ENCODE measurements around the gene CIRBP. TPM values are rescaled to one million over a fixed set of nuclear protein-coding genes. Genes with fewer than 3 reads are reported as not detected.

CIRBP gene
- total RNA-seq, 1 experiment from 2014 or later = 115 TPM

DNA sequence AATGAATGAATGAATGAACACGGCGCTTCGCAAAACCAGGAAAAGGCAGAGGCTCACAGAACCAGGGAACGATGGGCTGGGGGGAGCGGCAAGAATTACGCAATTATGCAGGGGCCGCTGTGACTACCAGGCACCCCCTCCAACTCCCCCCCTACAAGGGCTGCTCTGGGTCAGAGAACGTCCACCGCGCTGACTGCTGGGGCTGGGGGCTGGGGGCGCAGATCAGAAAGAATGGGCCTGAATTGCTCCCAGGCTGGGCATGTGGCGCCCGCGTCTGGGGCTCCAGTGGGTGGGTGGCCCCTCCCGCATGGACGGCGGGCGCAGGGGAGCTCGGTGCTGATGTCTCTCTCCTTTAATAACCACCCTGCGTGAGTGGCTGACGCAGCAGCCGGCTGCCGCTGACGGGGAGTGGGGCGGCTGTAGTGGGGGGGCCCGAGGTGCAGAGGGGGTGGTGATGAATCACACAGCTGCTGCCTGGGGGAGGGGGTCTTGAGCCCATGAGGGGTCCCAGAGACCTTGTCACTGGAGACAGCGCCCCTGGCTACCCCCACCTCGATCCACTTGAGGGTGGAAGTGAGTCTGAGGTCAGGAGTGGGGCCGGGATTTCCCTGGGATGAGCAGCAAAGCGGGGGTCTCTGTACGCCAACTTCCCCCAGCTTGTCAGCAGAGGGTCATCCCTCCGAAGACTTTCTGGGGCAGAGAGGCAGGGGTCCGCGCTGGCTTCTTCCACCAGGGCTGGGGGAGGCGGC is 1.5 kb upstream of the CIRBP start:
- no peak for DNase-seq (ENCODE audit: low read depth)

DNA sequence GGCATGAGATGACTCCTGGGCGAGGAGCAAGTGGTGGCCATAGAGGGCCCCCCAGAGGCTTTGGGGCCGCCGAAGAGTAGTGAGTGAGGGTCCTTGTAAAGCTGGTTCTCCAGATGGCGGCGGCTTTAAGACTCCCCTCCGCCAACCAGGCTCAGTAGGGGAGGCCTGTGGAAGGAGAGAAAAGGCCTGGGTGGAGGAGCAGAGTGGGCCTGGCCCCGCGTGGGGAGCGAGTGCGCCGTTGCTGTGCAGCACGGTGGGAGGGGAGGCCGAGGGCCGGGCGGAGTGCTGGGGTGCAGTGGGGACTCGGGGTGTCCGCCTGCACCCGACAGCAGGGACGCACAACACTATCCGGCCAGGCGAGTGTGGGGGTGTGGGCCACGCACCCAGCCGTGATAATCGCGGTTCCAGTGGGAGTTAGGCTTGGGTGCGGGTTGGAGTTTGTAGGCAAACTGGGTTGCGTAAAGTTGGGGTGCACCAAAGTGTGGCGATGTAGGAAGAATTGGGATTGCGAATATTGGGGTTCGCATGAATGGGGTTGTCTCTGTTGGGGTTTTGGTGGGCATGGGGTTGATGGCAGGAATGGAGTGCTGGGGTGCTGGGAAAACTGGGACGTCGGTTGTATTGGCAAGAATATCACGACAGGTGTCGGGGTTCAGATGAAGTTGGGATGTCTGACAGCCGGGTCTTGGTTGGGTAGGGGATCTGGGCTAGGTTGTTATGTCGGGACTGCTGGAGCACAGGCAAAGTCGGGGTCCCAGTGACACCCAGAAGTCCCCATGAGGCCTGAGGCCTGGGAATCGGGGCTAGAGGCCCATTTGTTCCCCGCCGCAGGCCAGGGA is 687 bp upstream of the CIRBP start:
- no peak for DNase-seq (ENCODE audit: low read depth)

DNA sequence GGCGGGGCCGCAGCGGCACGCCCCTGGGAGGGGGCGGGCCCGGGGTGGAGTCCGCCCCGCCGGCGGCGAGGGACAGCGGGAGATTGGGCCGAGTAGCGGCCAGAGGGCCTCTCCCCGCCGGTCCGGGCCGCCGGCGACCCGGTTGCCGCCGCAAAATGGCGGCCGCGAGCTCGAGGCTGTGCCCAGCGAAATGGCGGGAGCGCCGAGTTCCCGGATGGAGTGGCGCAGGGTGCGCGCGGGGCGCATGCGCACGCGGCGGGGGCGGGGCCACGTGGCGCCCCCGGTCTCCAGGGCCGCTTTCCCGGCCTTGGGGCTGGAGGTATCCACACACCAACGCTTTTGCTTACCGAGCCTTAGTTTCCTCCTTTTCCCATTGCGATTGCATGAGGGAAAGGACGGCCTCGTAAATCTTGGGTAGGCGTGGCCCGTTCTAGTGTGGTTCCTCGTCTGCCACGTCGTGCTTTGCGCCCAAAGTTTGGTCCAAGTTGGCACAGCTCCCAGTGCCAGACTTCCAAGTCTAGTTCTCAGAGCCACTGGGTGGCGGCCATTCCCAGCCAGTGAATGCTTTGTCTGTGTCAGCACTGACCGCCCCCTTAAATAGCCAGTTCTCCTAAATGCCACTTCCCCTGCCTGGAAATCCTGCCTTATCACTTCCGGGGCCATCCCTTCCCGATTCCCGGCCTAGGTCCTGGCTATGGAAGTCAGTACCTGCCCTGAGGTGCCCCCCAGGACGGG is 513 bp downstream of the CIRBP start:
- DNase-seq (ENCODE audit: low read depth) = peak; percentile 90

DNA sequence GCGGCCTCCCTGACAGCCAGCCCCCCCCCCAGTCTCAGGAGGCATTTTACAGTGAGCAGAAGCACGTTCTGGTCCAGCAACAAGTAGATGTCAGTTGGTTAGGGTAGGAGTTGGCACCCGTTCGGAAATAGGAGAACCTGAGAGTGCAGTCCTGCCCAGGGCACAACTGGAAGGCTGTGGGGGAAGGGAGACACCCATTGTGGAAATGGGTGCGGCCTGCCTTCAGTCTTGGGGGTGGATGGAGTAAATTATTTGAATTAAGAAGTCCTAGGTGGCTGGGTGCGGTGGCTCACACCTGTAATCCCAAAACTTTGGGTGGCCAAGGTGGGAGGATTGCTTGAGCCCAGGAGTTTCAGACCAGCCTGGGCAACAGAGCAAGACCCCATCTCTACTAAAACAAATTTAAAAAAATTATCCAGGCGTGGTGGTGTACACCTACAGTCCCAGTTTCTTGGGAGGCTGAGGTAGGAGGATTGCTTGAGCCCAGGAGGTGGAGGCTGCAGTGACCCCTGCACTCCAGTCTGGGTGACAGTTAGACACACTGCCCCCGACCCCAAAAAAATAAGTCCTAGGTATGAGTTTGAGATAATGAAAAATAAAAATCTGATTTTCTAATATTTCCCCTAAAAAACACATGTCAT is 1.2 kb downstream of the CIRBP start:
- no peak for DNase-seq (ENCODE audit: low read depth)

DNA sequence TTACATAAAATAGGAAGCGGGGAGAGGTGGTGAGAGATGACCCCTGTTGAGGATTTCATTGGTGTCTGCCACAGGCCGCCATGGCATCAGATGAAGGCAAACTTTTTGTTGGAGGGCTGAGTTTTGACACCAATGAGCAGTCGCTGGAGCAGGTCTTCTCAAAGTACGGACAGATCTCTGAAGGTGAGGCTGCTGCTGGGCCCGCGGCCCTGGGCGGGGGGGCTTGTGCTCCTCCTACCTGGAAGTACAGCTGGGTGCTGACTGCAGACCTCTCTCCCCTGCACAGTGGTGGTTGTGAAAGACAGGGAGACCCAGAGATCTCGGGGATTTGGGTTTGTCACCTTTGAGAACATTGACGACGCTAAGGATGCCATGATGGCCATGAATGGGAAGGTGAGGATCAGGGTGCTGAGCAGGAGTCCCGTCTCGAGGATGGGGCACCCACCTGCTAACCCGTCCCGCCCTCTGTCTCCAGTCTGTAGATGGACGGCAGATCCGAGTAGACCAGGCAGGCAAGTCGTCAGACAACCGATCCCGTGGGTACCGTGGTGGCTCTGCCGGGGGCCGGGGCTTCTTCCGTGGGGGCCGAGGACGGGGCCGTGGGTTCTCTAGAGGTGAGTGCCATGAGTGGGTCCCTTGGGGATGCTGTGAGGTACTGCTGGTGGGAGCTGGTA is 1.9 kb downstream of the CIRBP start:
- no peak for DNase-seq (ENCODE audit: low read depth)

DNA sequence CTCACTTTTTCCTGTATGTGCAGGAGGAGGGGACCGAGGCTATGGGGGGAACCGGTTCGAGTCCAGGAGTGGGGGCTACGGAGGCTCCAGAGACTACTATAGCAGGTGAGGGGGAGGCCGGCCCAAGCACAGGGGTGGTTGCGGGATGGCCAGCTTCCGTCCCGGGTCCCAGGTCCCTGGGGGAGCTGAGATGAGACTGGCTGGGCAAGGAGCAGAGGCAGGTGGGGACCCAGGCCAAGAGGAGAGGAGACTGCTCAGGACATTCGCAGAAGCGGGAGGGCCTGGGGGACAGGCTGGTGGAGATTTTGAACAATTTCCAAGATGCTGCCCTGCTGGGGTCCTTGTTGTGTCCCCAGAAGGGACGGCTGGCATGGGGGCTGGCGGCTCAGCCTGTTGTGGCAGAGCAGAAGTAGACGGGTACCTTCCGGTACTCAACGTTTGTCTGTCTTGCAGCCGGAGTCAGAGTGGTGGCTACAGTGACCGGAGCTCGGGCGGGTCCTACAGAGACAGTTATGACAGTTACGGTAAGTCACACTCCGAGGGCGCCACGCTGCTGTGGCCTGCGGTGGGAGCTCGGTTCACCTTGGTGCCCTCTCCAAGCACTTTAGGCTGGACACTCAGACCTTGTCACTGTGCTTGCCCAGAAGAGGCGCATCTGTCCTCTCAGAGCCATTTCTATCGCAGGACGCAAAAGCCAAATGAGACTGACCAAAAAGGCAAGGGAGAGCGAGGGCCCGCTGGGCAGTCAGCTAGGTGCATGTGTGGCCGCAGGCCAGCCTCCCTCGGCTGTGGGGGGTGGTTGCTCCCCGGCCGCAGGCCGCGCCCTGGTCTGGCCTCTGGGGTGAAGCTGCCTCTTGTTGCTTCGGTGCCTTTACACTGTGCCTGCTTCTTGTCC is 2.6 kb downstream of the CIRBP start:
- DNase-seq (ENCODE audit: low read depth) = no peak

DNA sequence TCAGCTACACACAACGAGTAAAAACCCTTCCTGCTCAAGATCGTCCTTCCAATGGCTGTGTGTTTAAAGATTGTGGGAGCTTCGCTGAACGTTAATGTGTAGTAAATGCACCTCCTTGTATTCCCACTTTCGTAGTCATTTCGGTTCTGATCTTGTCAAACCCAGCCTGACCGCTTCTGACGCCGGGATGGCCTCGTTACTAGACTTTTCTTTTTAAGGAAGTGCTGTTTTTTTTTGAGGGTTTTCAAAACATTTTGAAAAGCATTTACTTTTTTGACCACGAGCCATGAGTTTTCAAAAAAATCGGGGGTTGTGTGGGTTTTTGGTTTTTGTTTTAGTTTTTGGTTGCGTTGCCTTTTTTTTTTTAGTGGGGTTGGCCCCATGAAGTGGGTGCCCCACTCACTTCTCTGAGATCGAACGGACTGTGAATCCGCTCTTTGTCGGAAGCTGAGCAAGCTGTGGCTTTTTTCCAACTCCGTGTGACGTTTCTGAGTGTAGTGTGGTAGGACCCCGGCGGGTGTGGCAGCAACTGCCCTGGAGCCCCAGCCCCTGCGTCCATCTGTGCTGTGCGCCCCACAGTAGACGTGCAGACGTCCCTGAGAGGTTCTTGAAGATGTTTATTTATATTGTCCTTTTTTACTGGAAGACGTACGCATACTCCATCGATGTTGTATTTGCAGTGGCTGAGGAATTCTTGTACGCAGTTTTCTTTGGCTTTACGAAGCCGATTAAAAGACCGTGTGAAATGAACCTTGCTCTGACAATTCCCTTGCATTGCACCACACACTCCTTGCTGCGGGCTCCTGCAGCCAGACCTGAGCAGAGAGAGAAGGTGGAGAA is 3.5 kb downstream of the CIRBP start:
- no peak for DNase-seq (ENCODE audit: low read depth)

DNA sequence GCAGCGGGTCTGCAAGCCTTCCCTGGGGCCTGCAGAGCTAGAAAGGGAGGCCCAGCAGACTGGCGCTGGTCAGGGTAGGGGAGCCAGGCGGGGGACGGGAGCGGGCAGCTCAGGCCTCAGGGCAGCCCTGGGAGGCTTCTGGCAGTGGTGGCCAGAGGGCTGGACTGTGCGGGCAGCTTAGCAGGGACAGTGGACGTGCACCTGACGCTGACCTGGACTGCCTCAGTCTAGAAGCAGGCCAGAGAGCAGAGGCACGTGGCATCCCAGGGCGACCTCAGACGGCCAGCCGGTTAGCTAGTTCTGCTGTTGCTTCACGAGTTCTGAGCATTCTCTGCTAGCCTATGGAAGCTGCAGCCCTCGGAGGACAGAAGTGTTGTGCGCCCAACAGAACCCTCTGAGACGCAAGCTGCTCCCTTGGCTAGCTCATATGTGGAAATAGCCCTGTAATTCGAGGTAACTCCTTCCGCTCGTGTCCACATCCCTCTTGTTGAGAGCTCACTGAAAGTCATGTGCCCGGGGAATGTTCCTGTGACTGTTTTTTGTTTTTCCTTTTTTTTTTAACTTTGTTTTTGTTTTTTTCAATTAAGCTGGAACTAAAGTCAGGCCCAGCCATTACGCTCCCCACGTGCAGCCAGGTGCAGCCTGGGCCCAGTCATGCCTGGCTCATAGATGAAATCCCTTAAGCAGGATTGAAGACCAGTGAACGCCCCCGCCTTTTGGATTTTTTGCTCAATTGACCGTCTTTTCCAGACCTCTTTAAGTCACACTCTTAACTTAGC is 4.3 kb downstream of the CIRBP start:
- DNase-seq (ENCODE audit: low read depth) = peak; percentile 15

DNA sequence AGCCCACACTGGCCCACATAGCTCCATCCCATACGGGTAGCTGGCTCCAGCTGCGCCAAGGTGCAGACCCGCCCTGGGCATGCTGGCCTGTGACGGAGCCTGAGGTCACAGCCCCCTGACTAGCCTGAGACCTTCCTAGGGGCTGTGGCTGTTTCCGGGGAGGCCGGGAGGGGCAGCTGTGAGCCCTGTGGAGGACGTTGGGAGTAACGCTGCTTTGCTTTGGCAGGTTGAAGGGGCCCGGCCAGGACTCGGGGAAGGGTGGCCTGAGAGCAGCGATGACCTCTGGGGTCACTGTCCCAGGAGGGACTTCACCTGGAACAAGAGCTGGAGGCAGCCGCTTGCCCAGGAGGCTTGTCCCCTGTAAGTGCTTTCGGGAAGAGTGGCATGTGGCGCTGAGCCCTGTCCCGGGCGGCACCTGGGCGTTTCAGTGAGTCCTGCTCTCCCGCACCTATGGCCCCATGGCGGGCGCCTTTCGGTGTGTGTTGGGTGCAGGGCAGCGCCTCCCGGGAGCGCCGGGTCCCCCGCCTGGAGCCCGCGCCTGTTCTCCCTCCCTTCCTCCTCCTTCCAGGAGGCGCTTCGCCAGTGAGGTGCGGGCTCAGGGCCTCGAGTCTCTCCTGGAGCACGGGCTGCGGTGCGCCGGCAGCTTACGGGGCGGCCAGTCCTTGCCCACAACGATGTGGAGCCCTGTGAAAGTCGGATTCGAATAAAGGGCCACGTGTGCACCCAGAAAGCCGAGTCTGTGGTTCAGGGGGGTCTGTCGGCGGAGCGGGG is 5.1 kb downstream of the CIRBP start:
- no peak for DNase-seq (ENCODE audit: low read depth)

DNA sequence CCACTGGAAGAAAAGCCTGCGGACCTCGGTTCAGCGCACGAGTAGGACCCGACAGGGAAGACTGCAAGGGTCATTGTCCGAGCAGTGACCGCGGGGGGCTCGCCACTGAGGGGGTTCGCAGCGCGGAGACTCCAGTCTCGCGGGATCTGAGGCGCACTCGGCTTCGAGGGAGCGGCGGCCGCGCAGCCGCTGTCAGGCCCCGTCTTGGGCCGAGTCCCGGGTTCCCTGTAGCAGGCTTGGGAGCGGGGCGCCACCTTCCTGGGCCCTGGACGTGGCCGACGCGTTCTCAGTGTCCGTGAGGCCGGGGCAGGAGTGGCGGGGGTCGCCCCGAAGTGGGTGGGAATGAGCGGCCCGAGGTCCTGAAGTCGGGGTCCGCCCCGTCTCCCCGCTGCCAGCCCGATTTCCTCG is 5.7 kb downstream of the CIRBP start:
- DNase-seq (ENCODE audit: low read depth) = no peak

DNA sequence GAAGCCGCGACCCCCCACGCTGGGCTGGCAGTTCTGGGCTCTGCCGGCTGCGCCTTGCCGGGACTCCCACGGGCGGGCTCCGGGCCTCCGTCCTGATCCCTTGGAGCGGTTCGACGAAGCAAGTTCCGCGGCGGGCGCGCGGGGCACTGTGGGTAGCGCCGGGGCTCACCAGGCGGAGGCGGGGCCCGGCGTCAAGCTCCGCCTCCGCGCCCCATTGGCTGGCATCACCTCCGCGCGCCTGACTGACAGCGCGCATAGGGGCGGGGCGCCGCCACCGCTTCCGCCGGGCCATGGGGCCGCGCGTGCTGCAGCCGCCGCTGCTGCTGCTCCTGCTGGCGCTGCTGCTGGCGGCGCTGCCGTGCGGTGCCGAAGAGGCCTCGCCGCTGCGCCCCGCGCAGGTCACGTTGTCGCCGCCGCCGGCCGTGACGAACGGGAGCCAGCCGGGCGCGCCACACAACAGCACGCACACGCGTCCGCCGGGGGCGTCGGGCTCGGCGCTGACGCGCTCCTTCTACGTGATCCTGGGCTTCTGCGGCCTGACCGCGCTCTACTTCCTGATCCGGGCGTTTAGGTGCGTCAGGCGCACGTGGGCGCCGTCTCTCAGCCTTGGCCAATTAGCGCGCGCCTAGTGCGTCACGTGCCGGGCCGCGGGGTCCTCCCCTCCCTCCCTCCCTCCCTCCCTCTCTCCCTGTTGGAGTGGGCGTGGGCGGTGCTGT is 6.3 kb downstream of the CIRBP start, which contains the start of gene FAM174C:
FAM174C (plus strand) TSS at position 271 of the 716 bp plus-strand sequence; CDS start at position 291, 20 bp downstream.
- DNase-seq (ENCODE audit: low read depth) = peak; percentile 96

DNA sequence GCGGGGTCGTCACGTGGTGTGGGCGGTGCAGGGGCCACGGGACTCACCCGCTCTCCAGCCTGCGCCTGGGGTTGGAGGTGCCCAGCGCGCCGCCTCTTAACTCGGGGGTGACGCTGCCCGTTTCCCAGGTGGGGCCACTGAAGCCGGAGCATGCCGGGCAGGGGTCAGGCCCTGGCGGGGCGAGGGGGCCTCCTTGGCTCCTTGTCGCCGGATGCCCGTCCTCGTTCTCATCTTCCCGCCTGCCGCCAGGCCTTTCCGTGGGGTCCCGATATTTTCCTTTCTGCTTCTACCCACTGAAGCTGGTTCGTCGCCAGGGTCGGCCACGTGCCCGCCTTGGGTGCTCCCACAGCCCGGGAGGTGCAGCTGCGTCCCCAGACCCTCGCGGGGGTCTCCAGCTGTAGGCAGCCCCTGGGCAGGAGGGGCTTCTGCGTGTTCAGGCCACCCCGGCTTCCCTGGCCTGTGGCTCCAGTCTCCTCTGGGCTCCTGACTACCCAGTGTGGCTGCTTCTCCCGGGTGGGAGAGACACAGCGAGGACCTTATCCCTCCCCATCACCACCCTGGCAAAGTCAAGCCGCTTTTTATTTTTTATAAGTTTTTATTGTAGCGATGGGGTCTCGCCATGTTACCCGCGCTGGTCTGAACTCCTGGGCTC is 7.0 kb downstream of the CIRBP start:
- no peak for DNase-seq (ENCODE audit: low read depth)

DNA sequence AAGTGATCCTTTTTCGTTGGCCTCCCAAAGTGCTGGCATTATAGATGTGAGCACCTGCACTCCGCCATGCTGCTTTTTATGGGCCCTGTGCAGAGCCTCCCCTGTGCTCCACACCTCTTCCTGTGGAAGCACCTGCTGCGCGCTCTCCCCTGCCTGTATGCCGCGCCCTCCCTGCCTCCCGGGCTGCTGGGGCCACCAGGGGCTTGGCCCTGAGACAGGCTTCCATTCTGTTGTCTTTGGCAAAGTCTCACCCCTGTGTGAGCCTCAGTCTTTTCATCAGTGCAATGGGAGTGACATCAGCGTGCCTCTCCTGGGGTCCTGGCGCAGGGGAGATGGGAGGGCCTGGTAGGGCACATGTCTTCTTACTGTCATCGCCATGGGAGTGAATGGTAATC is 7.5 kb downstream of the CIRBP start:
- DNase-seq (ENCODE audit: low read depth) = no peak

DNA sequence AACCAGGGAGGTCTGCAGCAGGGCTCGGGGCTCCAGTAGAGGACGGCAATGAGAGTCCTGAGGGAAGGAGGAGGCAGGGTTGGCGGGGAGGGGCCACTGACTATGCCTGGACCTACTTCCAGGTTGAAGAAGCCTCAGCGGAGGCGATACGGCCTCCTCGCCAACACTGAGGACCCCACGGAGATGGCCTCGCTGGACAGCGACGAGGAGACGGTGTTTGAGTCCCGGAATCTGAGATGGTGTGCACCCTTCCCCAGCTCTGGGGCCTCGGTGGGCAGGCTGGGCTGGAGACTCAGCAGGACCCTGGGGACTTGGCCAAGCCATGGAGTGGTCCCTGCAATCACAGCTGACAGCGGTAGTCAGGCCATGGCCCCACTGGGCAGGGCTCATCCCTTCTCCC is 7.9 kb downstream of the CIRBP start:
- DNase-seq (ENCODE audit: low read depth) = no peak

DNA sequence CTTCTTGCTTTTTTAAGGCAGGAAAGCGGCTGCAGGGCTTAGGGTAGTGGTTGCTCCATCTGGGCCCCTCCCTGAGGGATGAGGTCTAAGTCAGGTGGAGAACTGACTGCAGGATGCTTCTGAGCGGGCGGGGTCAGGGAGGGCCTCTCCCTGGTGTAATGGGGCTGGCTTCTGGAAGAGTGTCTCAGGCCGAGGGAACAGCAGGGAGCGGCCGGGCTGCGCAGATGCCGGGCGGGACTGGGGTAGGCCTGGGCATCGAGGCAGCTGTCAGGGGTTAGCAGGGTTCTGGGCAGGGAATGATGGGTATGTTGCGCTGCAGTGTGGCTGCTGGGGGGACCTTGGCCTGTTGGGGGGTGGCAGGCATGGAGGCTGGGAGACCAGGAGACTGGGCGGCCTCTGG is 8.9 kb downstream of the CIRBP start:
- no peak for DNase-seq (ENCODE audit: low read depth)
